Mucosa of descending colon (tissue), 3 donors: ENCODE data around the gene CEP131. TPM values are rescaled to one million over a fixed set of nuclear protein-coding genes. Genes with fewer than 3 reads are reported as not detected.

Source experiments
- ATAC-seq: fragments of 200-7000 bp; cut with Tn5 transposase; one replicate; pipeline ENCODE4 v1.9.1; 2020; ENCODE audit warnings: mild to moderate bottlenecking, moderate library complexity
- DNase-seq, 3 donors: peaks; one replicate each; pipeline ENCODE4 v3.0.0-alpha.2; 2020
- H3K36me3 ChIP-seq: fragments of 200-600 bp; one replicate; pipeline ENCODE4 v1.8.0; 2021; ENCODE audit warnings: low read depth, mild to moderate bottlenecking
- H3K4me1 ChIP-seq: fragments of 200-600 bp; one replicate; pipeline ENCODE4 v1.8.0; 2021; ENCODE audit warnings: low read depth, mild to moderate bottlenecking
- H3K4me3 ChIP-seq: fragments of 200-600 bp; one replicate; pipeline ENCODE4 v1.8.0; 2021; ENCODE audit warnings: mild to moderate bottlenecking
- H3K9me3 ChIP-seq: fragments of 200-600 bp; one replicate; pipeline ENCODE4 v1.8.0; 2021; ENCODE audit warnings: mild to moderate bottlenecking
- intact Hi-C, 2 donors: fragments of 100-400 bp; cut with DNase I in 1 of 2; cut with micrococcal nuclease in 1 of 2; formaldehyde crosslinking; loops; one replicate each; pipeline versions ENCODE4 v1.11.0 to v1.11.1; 2022; cut with DNase I, micrococcal nuclease
- total RNA-seq, 3 donors: library from RNA; stranded (reverse); fragmentation: NEBNext Ultra II Directional in 2 of 3; extraction: Animal tissue kit (Norgen Biotek cat#: 25700) in 2 of 3; gene quantifications; one replicate each; pipeline versions ENCODE4 v1.2.1 to v1.2.4, GENCODE V29; 2021 to 2023
- TF ChIP-seq, protein P1 (sequence below): fragments of 200-600 bp; IDR thresholded peaks from one replicate; pipeline ENCODE4 v1.8.0; 2022; ENCODE audit warnings: antibody characterized with exemption, mild to moderate bottlenecking
- donor health status: DM: no; HTN: no; CAD: no; lungs with moderate emphysema.
- donor health status: DM: no; HTN: no; CAD: no.
- donor health status: DM: no; HTN: yes; CAD: no.

CEP131 gene
- total RNA-seq, 3 donors from 2014 or later: 5.7 to 9.3 (median 8.7) TPM

DNA sequence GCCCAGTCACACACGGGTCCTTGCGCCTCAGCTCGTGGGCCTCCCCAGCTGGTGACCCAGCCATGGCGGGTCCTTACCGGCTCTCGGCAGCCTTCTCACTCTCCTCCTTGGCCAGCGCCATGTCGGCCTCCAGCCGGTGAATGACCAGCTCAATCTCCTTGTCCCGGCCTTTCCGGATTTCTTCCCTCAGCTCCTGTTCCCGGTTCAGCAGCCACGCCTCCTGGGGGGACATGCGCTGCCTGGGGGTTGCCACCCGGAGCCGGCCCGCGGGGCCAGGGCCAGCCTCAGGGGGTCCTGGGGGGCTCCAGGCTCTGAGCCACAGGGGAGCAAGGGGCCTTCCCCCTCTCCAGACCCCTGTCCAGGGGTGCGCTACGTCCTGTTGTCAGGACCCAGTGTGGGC is 31.6 kb downstream of the CEP131 start:
- ATAC-seq: no peak
- no peaks in the 10 kb centered on the region for H3K36me3 ChIP-seq
- TF ChIP-seq, protein P1, sequence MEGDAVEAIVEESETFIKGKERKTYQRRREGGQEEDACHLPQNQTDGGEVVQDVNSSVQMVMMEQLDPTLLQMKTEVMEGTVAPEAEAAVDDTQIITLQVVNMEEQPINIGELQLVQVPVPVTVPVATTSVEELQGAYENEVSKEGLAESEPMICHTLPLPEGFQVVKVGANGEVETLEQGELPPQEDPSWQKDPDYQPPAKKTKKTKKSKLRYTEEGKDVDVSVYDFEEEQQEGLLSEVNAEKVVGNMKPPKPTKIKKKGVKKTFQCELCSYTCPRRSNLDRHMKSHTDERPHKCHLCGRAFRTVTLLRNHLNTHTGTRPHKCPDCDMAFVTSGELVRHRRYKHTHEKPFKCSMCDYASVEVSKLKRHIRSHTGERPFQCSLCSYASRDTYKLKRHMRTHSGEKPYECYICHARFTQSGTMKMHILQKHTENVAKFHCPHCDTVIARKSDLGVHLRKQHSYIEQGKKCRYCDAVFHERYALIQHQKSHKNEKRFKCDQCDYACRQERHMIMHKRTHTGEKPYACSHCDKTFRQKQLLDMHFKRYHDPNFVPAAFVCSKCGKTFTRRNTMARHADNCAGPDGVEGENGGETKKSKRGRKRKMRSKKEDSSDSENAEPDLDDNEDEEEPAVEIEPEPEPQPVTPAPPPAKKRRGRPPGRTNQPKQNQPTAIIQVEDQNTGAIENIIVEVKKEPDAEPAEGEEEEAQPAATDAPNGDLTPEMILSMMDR: no peak
- intact Hi-C loops: no loop called here
- DNase-seq: no peak
- H3K9me3 ChIP-seq: no peaks in the 10 kb centered on the region
- H3K4me3 ChIP-seq: no peak overlapping the region
- no peaks in the 10 kb centered on the region for H3K4me1 ChIP-seq

DNA sequence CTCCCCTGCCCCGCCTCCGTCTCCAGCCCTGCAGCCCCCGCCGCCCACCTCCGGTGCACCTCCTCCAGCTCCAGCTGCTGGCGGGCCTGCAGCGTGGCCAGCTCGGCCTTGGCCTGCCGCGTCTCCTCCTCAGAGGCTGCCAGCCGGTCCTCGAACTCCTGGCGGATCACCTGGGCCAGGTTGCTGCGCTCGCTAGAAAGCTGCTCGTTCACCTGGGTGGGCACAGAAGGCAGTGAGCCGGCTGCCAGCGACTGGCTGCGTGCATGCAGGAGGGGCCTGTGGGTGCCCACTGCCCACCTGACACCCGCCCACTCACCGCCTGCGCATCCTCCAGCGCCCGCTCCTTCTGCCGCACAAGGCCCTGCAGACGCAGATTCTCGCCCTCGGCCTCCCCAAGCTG is 32.2 kb downstream of the CEP131 start:
- TF ChIP-seq, protein P1: no peak
- Histone ChIP-seq H3K4me1 (no peaks in the 10 kb centered on the region), H3K36me3 (no peaks in the 10 kb centered on the region), H3K4me3 (no peak overlapping the region), H3K9me3 (no peaks in the 10 kb centered on the region)
- DNase-seq: no peak
- ATAC-seq: no peak
- intact Hi-C loops: no loop called here

DNA sequence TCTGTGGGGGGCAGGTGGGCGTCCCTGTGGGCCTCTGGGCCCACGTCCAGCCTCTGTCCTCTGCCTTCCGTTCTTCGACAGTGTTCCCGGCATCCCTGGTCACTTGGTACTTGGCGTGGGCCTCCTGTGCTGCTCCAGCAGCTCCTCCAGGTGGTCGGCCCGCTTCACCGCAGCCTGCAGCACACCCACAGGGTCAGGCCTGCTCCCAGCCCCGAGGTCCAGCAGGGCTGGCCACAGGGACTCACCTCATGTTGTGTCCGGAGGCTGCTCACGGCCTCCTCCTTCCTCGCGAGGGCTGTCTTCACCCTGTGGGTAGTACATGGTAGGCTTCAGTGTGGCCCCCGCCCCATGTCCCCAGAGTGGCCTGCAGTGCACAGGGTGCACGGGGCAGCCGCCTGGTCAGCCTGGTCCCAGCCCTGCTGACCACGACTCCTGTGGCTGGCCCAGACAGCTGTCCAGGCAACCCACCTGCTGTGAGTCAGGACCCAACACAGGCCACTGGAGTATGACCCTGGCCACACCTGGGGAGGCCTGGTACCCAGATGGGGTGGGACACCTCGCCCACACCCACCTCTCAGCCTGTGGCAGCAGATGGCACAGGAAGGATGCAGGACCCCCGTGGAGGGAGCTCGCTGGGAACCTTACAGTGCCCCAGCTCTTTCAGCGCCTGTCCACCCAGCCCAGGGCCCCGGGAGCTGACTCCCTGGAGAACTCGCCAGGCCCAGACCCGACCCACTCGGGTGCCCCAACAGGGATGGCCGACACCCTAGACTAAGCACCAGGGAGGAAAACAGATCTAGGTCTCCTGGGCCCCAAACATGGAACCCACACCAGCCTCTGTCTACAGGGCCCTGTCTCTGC is 32.9 kb downstream of the CEP131 start:
- intact Hi-C loops: no loop called here
- ATAC-seq: peak; percentile 8

DNA sequence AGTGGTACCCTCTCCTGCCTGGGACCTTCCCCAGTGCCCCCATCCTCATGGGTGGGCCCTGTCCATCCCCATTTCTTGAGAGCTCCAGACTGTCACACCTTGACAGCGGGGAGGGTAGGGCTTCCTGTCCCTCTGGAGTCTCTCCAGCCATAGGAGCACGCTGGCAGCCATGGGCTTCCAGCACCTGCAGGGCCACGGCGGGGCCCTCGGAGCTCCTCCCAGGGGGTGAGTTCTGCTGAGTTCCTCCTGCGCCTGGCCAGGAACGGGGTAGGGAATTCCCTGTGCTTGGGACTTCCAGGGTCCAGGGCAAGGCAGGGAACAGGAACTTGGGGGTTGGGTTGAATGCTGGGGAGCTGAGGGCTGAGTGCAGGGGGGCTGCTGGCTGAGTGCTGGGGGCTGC is 33.7 kb downstream of the CEP131 start:
- no peaks in the 10 kb centered on the region for H3K4me1 ChIP-seq
- ATAC-seq (no peak), DNase-seq (no peak)
- intact Hi-C loops: no loop called here
- H3K36me3 ChIP-seq: no peaks in the 10 kb centered on the region
- H3K9me3 ChIP-seq: no peaks in the 10 kb centered on the region
- TF ChIP-seq, protein P1: no peak
- H3K4me3 ChIP-seq: no peak overlapping the region

More for the DNA sequence above, 32.9 kb downstream of the CEP131 start:
- Histone ChIP-seq H3K4me3 (no peak overlapping the region), H3K4me1 (no peaks in the 10 kb centered on the region), H3K9me3 (no peaks in the 10 kb centered on the region), H3K36me3 (no peaks in the 10 kb centered on the region)
- TF ChIP-seq, protein P1: no peak
- no peak for DNase-seq

DNA sequence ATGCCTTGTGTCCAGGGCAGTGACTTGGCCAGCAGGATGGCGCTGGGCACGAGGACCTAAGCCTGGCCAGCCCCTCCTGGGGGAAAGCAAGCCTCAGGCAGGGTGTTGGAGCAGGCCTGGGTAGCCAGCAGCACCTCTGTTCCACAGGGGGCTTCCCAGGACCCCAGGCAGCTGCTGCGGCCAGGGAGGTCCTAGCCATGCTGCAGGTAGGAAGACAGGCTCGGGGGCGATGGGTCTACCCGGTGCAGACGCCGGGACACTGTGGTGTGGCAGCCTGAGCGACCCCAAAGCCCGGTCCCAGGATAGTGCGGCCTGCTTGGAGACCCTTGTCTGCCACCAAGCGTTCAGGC is 34.3 kb downstream of the CEP131 start:
- DNase-seq (no peak), ATAC-seq (no peak)
- H3K4me1 ChIP-seq: no peaks in the 10 kb centered on the region
- TF ChIP-seq, protein P1: no peak
- intact Hi-C loops: no loop called here
- H3K4me3 ChIP-seq: no peak overlapping the region
- no peaks in the 10 kb centered on the region for H3K9me3 ChIP-seq
- H3K36me3 ChIP-seq: no peaks in the 10 kb centered on the region
